Liver (tissue), 9 donors: ENCODE results near the gene UBA52. TPM values are rescaled to one million over a fixed set of nuclear protein-coding genes. Genes with fewer than 3 reads are reported as not detected.

Experiments used
- DNase-seq: peaks from one replicate; pipeline ENCODE4 v3.0.0-alpha.2; 2017; ENCODE audit warnings: low spot score
- H3K27ac ChIP-seq, 2 donors: one replicate each; pipeline ENCODE4 v1.7.0; 2013; ENCODE audit warnings: inconsistent platforms in 2 of 2, low read length in 2 of 2, control low read depth in 1 of 2, low read depth in 1 of 2, mild to moderate bottlenecking in 1 of 2
- H3K27me3 ChIP-seq, 4 donors: one replicate each; pipeline versions ENCODE4 v1.6.1 to v1.7.0; 2013; ENCODE audit warnings: low read length in 3 of 4, inconsistent platforms in 1 of 4, mild to moderate bottlenecking in 1 of 4, moderate library complexity in 1 of 4; ENCODE audit not compliant: control insufficient read depth in 4 of 4, insufficient read depth in 4 of 4
- H3K36me3 ChIP-seq, 4 donors: one replicate each; pipeline versions ENCODE4 v1.6.1 to v1.7.0; 2013; ENCODE audit warnings: low read length in 3 of 4, mild to moderate bottlenecking in 3 of 4, low read depth in 1 of 4, moderate library complexity in 1 of 4; ENCODE audit not compliant: control insufficient read depth in 4 of 4, insufficient read depth in 3 of 4
- H3K4me1 ChIP-seq, 4 donors: one replicate each; pipeline versions ENCODE4 v1.6.1 to v1.7.0; 2013; ENCODE audit warnings: low read length in 3 of 4, mild to moderate bottlenecking in 3 of 4, moderate library complexity in 1 of 4; ENCODE audit not compliant: control insufficient read depth in 4 of 4, insufficient read depth in 4 of 4
- H3K4me3 ChIP-seq, 3 donors: one replicate each; pipeline versions ENCODE4 v1.6.1 to v1.7.0; 2013; ENCODE audit warnings: low read length in 3 of 3, control low read depth in 1 of 3, low read depth in 1 of 3, mild to moderate bottlenecking in 1 of 3
- H3K9ac ChIP-seq, 2 donors: one replicate each; pipeline ENCODE4 v1.7.0; 2013; ENCODE audit warnings: low read length in 2 of 2, mild to moderate bottlenecking in 2 of 2, moderate library complexity in 2 of 2, control low read depth in 1 of 2, low read depth in 1 of 2
- H3K9me3 ChIP-seq, 4 donors: one replicate each; pipeline versions ENCODE4 v1.6.1 to v1.7.0; 2013; ENCODE audit warnings: low read length in 3 of 4; ENCODE audit not compliant: control insufficient read depth in 4 of 4
- ATF3 ChIP-seq: IDR thresholded peaks from 2 replicates; pipeline ENCODE4 v1.6.1; 2016; ENCODE audit warnings: antibody characterized with exemption
- CTCF ChIP-seq: fragments of 150-350 bp; IDR thresholded peaks from 2 replicates; pipeline ENCODE4 v1.5.1; 2017; ENCODE audit warnings: improper control_type of control experiment, low read depth, low read length; ENCODE audit not compliant: missing input control
- FOXA1 ChIP-seq: IDR thresholded peaks from 2 replicates; pipeline ENCODE4 v1.6.1; 2016; ENCODE audit warnings: antibody characterized with exemption
- FOXA2 ChIP-seq: IDR thresholded peaks from 2 replicates; pipeline ENCODE4 v1.6.1; 2016; ENCODE audit warnings: antibody characterized with exemption
- GABPA ChIP-seq, 2 donors: IDR thresholded peaks in 1 of 2; conservative IDR thresholded peaks in 1 of 2; 2 replicates each; pipeline ENCODE4 v1.6.1; 2016; ENCODE audit warnings: antibody characterized with exemption in 2 of 2, mild to moderate bottlenecking in 1 of 2, moderate library complexity in 1 of 2
- HNF4G ChIP-seq: IDR thresholded peaks from 2 replicates; pipeline ENCODE4 v1.6.1; 2016; ENCODE audit warnings: antibody characterized with exemption
- JUND ChIP-seq, 2 donors: IDR thresholded peaks; 2 replicates each; pipeline ENCODE4 v1.6.1; 2016; ENCODE audit warnings: antibody characterized with exemption in 2 of 2
- NR2F2 ChIP-seq: IDR thresholded peaks from 2 replicates; pipeline ENCODE4 v1.6.1; 2016; ENCODE audit warnings: antibody characterized with exemption
- RAD21 ChIP-seq, 2 donors: IDR thresholded peaks; 2 replicates each; pipeline ENCODE4 v1.6.1; 2016; ENCODE audit warnings: antibody characterized with exemption in 2 of 2, mild to moderate bottlenecking in 2 of 2
- REST ChIP-seq: IDR thresholded peaks from 2 replicates; pipeline ENCODE4 v1.6.1; 2016; ENCODE audit warnings: antibody characterized with exemption, mild to moderate bottlenecking
- RXRA ChIP-seq, 2 donors: IDR thresholded peaks; 2 replicates each; pipeline ENCODE4 v1.6.1; 2017 to 2018; ENCODE audit warnings: antibody characterized with exemption in 2 of 2, mild to moderate bottlenecking in 1 of 2
- SP1 ChIP-seq: IDR thresholded peaks from 2 replicates; pipeline ENCODE4 v1.6.1; 2018; ENCODE audit warnings: antibody characterized with exemption, mild to moderate bottlenecking
- TAF1 ChIP-seq: conservative IDR thresholded peaks from 2 replicates; pipeline ENCODE4 v1.6.1; 2016; ENCODE audit warnings: antibody characterized with exemption, mild to moderate bottlenecking
- YY1 ChIP-seq: IDR thresholded peaks from 2 replicates; pipeline ENCODE4 v1.6.1; 2016; ENCODE audit warnings: antibody characterized with exemption, mild to moderate bottlenecking
- ZBTB33 ChIP-seq: IDR thresholded peaks from 2 replicates; pipeline ENCODE4 v1.6.1; 2016; ENCODE audit warnings: antibody characterized with exemption
- WGBS: extraction: QIAGEN DNeasy Blood & Tissue Kit; methylation state at CpG from one replicate; pipeline ENCODE4 v1.1.7; 2013; 5-methylcytosine and 5-hydroxymethylcytosine counted together
- polyA plus RNA-seq, 2 donors: library from polyadenylated mRNA; stranded (reverse) in 1 of 2; unstranded in 1 of 2; fragments of 200-250 nt in 1 of 2; fragments of >200 nt in 1 of 2; fragmentation: Nextera tagmentation in 1 of 2; extraction: Ambion mirVana in 1 of 2; gene quantifications; one replicate each; pipeline versions ENCODE4 v1.2.1 to v1.2.3, GENCODE V29; 2013 to 2015
- total RNA-seq, 2 donors: library from RNA; depleted of rRNA; stranded (reverse); fragments of >200 nt; gene quantifications; one replicate each; pipeline ENCODE4 v1.2.3, GENCODE V29; 2014
- donor health status: healthy.
- donor health status: healthy.
- donor health status: healthy.
- donor health status: healthy.
- donor health status: healthy.

UBA52 gene
- total and polyA plus RNA-seq, 4 donors = 324 to 647 (median 484) TPM

GRCh38 chr19:18562086-18562485, 9.6 kb upstream of the UBA52 start:
- no peak for TF ChIP-seq JUND (IDR thresholded peaks at IDR 0.05)
- TF ChIP-seq YY1 = no peak
- peak; percentile 19 for TF ChIP-seq NR2F2
- no peak for TF ChIP-seq ZBTB33
- H3K9me3 ChIP-seq = no peaks in the 10 kb centered on the region
- H3K4me3 ChIP-seq = no peak overlapping the region
- H3K9ac ChIP-seq = no peak overlapping the region
- H3K27ac ChIP-seq = peak overlapping the region; percentile 68 to 71
- H3K36me3 ChIP-seq = peaks cover 4 to 30% (median 13%) of the 10 kb centered on the region in 4 donors
- no peak for DNase-seq
- WGBS = 79% methylated on average over 14 of the region's 14 CpGs
- H3K4me1 ChIP-seq = peaks cover 2 to 13% (median 7%) of the 10 kb centered on the region in 4 donors
- H3K27me3 ChIP-seq = no peaks in the 10 kb centered on the region

- H3K27ac ChIP-seq = no peak overlapping the region
- TF ChIP-seq RXRA (IDR thresholded peaks at IDR 0.05) (no peak), HNF4G (no peak), YY1 (no peak)
- H3K27me3 ChIP-seq = no peaks in the 10 kb centered on the region
- peaks cover 9 to 53% (median 21%) of the 10 kb centered on the region in 4 donors for H3K36me3 ChIP-seq
- H3K4me3 ChIP-seq = no peak overlapping the region
- peaks cover 0 to 8% (median 4%) of the 10 kb centered on the region in 4 donors for H3K4me1 ChIP-seq
- H3K9ac ChIP-seq = no peak overlapping the region
- H3K9me3 ChIP-seq = no peaks in the 10 kb centered on the region
- 96% methylated on average over 8 of the region's 8 CpGs for WGBS
- DNase-seq = no peak
Observed at GRCh38 chr19:18566953-18567352, 4.7 kb upstream of the UBA52 start.

GRCh38 chr19:18568367-18568766, 3.3 kb upstream of the UBA52 start:
- TF ChIP-seq FOXA1 (no peak), CTCF (no peak), NR2F2 (no peak), FOXA2 (no peak), REST (no peak), TAF1 (no peak), RAD21 (IDR thresholded peaks at IDR 0.05) (no peak), SP1 (no peak), GABPA (IDR thresholded peaks at IDR 0.05 in 1 of 2, conservative IDR thresholded peaks at IDR 0.05 in 1 of 2) (no peak), ATF3 (no peak)
- 96% methylated on average over 15 of the region's 15 CpGs for WGBS
- H3K4me3 ChIP-seq = no peak overlapping the region
- H3K4me1 ChIP-seq = peaks cover 4 to 20% (median 11%) of the 10 kb centered on the region in 4 donors
- H3K9me3 ChIP-seq = no peaks in the 10 kb centered on the region
- no peak overlapping the region for H3K27ac ChIP-seq
- peaks cover 10 to 47% (median 21%) of the 10 kb centered on the region in 4 donors for H3K36me3 ChIP-seq
- H3K27me3 ChIP-seq = no peaks in the 10 kb centered on the region
- no peak overlapping the region for H3K9ac ChIP-seq
- DNase-seq = no peak
